ENCODE results near the gene RAB27A. TPM values are rescaled to one million over a fixed set of nuclear protein-coding genes. Genes with fewer than 3 reads are reported as not detected.
"Not testable (repeated sequence)": the region's sequence is repeated elsewhere in the genome, so short reads cannot be mapped to it uniquely, and the experiment has no call there.

Gene RAB27A
- total and polyA plus RNA-seq, 2 donors from 2014 or later: 10.1 to 45.8 TPM

GRCh38 chr15:55282284-55282833 lies 7.3 kb downstream of the RAB27A start:
- TF ChIP-seq, protein P1, sequence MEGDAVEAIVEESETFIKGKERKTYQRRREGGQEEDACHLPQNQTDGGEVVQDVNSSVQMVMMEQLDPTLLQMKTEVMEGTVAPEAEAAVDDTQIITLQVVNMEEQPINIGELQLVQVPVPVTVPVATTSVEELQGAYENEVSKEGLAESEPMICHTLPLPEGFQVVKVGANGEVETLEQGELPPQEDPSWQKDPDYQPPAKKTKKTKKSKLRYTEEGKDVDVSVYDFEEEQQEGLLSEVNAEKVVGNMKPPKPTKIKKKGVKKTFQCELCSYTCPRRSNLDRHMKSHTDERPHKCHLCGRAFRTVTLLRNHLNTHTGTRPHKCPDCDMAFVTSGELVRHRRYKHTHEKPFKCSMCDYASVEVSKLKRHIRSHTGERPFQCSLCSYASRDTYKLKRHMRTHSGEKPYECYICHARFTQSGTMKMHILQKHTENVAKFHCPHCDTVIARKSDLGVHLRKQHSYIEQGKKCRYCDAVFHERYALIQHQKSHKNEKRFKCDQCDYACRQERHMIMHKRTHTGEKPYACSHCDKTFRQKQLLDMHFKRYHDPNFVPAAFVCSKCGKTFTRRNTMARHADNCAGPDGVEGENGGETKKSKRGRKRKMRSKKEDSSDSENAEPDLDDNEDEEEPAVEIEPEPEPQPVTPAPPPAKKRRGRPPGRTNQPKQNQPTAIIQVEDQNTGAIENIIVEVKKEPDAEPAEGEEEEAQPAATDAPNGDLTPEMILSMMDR (IDR thresholded peaks at IDR 0.05; ENCODE audit: borderline replicate concordance, extremely low read depth, insufficient read depth): no peak
- FAIRE-seq: no peak
- Histone ChIP-seq H3K9me3 (ENCODE audit: control insufficient read depth in 2 of 3, insufficient read depth in 1 of 3, low read length in 3 of 3) (no peaks in the 10 kb centered on the region), H3K4me1 (ENCODE audit: control insufficient read depth in 2 of 3, insufficient read depth in 2 of 3, low read depth in 1 of 3, low read length in 3 of 3) (no peaks in the 10 kb centered on the region), H3K36me3 (ENCODE audit: control insufficient read depth in 2 of 3, insufficient read depth in 3 of 3, low read length in 3 of 3) (peaks cover 0 to 2% (median 0%) of the 10 kb centered on the region in 3 donors), H3K4me3 (ENCODE audit: low read length in 3 of 3) (no peak overlapping the region), H3K9ac (ENCODE audit: low read length in 3 of 3) (no peak overlapping the region), H3K27me3 (ENCODE audit: control insufficient read depth, insufficient read depth, low read length) (no peaks in the 10 kb centered on the region), H3K27ac (ENCODE audit: low read depth in 2 of 2, low read length in 2 of 2) (no peak overlapping the region)
- intact Hi-C loops (cut with DNase I): no loop called here
- DNase-seq: no peak

DNA sequence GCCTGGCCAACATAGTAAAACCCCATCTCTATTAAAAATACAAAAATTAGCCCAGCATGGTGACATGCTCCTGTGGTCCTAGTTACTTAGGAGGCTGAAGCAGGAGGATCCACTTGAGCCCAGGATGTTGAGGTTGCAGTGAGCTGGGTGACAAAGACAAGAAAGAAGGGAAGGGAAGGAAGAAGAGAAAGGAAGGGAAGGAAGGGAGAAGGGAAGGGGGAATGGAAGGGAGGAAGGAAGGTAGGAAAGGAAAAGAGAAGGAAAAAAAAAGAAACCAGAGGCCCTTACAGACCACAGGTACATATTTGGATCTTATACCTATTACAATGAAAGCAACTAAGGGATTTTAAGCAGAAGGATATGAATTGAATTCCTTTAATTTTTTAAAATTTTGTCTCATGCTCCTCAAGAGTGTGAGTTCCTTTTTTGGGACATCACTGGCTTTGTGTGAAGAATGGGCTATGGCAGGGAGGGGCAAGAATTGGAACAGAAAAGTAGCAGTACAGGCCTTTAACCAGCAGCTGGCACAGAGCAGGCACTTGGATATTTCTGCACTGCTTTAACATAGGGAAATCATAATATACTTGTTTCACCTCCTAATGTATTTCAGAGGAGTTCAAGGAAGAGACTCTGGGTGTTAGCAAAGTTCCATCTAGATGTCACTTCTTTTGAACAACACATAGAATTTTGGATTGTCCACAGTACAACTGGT lies 7.9 kb downstream of the RAB27A start:
- FAIRE-seq (no peak), DNase-seq (no peak)
- TF ChIP-seq, protein P1 (IDR thresholded peaks at IDR 0.05; ENCODE audit: borderline replicate concordance, extremely low read depth, insufficient read depth): no peak
- H3K9me3 ChIP-seq (ENCODE audit: control insufficient read depth in 2 of 3, insufficient read depth in 1 of 3, low read length in 3 of 3): no peaks in the 10 kb centered on the region
- H3K36me3 ChIP-seq (ENCODE audit: control insufficient read depth in 2 of 3, insufficient read depth in 3 of 3, low read length in 3 of 3): peaks cover 0 to 2% (median 0%) of the 10 kb centered on the region in 3 donors
- no peak overlapping the region for H3K9ac ChIP-seq (ENCODE audit: low read length in 3 of 3)
- H3K4me3 ChIP-seq (ENCODE audit: low read length in 3 of 3): no peak overlapping the region
- intact Hi-C loops (cut with DNase I): no loop called here
- H3K27ac ChIP-seq (ENCODE audit: low read depth in 2 of 2, low read length in 2 of 2): no peak overlapping the region
- H3K27me3 ChIP-seq (ENCODE audit: control insufficient read depth, insufficient read depth, low read length): no peaks in the 10 kb centered on the region
- no peaks in the 10 kb centered on the region for H3K4me1 ChIP-seq (ENCODE audit: control insufficient read depth in 2 of 3, insufficient read depth in 2 of 3, low read depth in 1 of 3, low read length in 3 of 3)

DNA sequence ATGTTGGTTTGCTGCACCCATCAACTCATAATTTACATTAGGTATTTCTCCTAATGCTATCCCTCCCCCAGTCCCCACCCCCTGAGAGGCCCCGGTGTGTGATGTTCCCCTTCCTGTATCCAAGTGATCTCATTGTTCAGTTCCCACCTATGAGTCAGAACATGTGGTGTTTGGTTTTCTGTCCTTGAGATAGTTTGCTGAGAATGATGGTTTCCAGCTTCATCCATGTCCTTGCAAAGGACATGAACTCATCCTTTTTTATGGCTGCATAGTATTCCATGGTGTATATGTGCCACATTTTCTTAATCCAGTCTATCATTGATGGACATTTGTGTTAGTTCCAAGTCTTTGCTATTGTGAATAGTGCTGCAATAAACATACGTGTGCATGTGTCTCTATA lies 9.0 kb downstream of the RAB27A start:
- H3K27ac ChIP-seq (ENCODE audit: low read depth in 2 of 2, low read length in 2 of 2); FAIRE-seq; DNase-seq; intact Hi-C loops (cut with DNase I); H3K9ac ChIP-seq (ENCODE audit: low read length in 3 of 3); H3K4me3 ChIP-seq (ENCODE audit: low read length in 3 of 3); H3K27me3 ChIP-seq (ENCODE audit: control insufficient read depth, insufficient read depth, low read length); H3K4me1 ChIP-seq (ENCODE audit: control insufficient read depth in 2 of 3, insufficient read depth in 2 of 3, low read depth in 1 of 3, low read length in 3 of 3); H3K9me3 ChIP-seq (ENCODE audit: control insufficient read depth in 2 of 3, insufficient read depth in 1 of 3, low read length in 3 of 3); H3K36me3 ChIP-seq (ENCODE audit: control insufficient read depth in 2 of 3, insufficient read depth in 3 of 3, low read length in 3 of 3): not testable (repeated sequence)

DNA sequence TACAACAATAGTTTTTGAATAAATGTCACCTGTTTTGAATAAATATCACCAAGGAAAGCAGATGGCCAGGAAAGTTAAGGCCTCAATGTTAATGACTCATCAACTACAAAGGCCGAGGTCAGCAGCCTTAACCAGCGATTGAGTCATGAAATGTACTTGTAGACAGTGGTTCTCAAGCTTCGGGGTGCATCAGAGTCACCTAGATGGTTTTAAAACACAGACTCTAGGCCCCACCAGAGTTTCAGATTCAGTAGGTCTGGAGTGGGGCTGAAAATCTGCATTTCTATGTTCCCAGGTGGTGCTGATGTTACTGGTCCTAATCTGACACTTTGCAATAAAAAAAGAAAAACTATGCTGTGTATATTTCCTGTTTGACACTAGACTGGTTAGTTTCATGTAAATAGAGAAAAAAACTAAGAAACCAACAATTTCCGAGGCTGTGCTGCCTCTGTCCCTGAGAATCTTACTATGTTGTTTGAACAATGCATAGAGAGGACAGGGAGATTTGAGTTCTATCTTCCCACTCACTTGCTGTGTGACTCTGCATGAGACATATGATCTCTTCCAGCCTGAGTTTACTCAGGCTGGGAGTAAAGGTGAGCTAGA lies 9.8 kb downstream of the RAB27A start:
- no peaks in the 10 kb centered on the region for H3K27me3 ChIP-seq (ENCODE audit: control insufficient read depth, insufficient read depth, low read length)
- intact Hi-C loops (cut with DNase I): no loop called here
- no peak for FAIRE-seq
- no peaks in the 10 kb centered on the region for H3K36me3 ChIP-seq (ENCODE audit: control insufficient read depth in 2 of 3, insufficient read depth in 3 of 3, low read length in 3 of 3)
- no peaks in the 10 kb centered on the region for H3K4me1 ChIP-seq (ENCODE audit: control insufficient read depth in 2 of 3, insufficient read depth in 2 of 3, low read depth in 1 of 3, low read length in 3 of 3)
- no peak overlapping the region for H3K4me3 ChIP-seq (ENCODE audit: low read length in 3 of 3)
- TF ChIP-seq, protein P1 (IDR thresholded peaks at IDR 0.05; ENCODE audit: borderline replicate concordance, extremely low read depth, insufficient read depth): no peak
- no peak overlapping the region for H3K9ac ChIP-seq (ENCODE audit: low read length in 3 of 3)
- H3K27ac ChIP-seq (ENCODE audit: low read depth in 2 of 2, low read length in 2 of 2): no peak overlapping the region
- DNase-seq: no peak
- no peaks in the 10 kb centered on the region for H3K9me3 ChIP-seq (ENCODE audit: control insufficient read depth in 2 of 3, insufficient read depth in 1 of 3, low read length in 3 of 3)
